ENCODE data around the gene LMAN2L.

LMAN2L gene

DNA sequence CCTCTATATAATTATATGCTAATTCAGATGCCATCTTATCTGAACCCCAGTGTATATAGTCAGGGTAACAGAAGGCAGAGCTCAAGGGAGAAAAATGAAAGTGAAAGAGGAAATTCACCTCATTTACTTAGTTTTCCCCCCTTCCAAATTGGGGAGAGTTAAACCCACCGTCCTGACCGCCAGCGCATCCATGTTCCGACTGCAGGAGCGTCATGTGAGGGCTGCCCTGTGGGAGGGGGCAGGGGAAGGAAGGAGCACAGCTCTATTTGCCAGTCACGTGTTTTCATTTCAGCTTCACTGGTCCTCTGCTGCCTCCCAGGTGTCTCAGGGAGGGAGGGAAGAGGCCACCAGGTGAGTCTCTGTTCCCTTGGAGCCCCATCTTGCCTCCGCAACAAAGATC lies 34.1 kb upstream of the LMAN2L start:
- no peak overlapping the region for H3K4me3 ChIP-seq (ENCODE audit: control insufficient read depth, low read depth, low read length)
- TF ChIP-seq, protein P1, sequence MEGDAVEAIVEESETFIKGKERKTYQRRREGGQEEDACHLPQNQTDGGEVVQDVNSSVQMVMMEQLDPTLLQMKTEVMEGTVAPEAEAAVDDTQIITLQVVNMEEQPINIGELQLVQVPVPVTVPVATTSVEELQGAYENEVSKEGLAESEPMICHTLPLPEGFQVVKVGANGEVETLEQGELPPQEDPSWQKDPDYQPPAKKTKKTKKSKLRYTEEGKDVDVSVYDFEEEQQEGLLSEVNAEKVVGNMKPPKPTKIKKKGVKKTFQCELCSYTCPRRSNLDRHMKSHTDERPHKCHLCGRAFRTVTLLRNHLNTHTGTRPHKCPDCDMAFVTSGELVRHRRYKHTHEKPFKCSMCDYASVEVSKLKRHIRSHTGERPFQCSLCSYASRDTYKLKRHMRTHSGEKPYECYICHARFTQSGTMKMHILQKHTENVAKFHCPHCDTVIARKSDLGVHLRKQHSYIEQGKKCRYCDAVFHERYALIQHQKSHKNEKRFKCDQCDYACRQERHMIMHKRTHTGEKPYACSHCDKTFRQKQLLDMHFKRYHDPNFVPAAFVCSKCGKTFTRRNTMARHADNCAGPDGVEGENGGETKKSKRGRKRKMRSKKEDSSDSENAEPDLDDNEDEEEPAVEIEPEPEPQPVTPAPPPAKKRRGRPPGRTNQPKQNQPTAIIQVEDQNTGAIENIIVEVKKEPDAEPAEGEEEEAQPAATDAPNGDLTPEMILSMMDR (IDR thresholded peaks at IDR 0.05; ENCODE audit: control insufficient read depth, insufficient read depth, low read depth, low read length, missing control alignments): no peak
- no peak for DNase-seq (ENCODE audit: low read depth)

DNA sequence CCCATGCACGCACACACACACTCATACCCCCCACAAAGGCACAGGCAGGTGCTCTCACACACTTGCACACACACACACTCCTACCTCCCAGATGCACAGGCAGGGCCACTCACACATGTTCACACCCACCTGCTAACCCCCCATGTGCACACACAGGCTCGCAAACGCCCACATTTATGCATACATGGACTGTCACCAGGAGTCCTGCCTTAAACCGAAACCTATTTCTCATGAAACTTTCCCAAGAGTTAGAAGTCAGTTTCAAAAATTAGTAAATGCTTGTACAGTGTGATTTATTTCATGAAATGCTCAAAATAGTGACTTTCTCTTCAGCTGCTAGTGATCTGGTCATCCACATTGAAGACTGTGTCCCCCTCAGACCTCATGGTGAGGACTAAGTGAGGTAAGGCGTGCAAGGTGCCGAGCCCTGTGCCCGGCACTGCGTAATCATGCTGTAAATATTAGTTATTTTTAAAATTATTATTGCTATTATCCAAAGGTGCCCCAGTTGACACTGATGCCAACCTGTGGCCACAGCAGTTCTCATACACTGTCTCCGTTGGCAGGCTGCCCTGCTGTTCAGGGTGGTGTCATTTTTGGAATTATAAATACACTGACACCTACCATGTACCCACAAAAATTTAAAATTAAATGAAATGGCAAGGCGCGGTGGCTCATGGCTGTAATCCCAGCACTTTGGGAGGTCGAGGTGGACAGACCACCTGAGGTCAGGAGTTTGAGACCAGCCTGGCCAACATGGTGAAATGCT lies 33.2 kb upstream of the LMAN2L start:
- TF ChIP-seq, protein P1 (IDR thresholded peaks at IDR 0.05; ENCODE audit: control insufficient read depth, insufficient read depth, low read depth, low read length, missing control alignments): no peak
- DNase-seq (ENCODE audit: low read depth): no peak
- no peak overlapping the region for H3K4me3 ChIP-seq (ENCODE audit: control insufficient read depth, low read depth, low read length)

DNA sequence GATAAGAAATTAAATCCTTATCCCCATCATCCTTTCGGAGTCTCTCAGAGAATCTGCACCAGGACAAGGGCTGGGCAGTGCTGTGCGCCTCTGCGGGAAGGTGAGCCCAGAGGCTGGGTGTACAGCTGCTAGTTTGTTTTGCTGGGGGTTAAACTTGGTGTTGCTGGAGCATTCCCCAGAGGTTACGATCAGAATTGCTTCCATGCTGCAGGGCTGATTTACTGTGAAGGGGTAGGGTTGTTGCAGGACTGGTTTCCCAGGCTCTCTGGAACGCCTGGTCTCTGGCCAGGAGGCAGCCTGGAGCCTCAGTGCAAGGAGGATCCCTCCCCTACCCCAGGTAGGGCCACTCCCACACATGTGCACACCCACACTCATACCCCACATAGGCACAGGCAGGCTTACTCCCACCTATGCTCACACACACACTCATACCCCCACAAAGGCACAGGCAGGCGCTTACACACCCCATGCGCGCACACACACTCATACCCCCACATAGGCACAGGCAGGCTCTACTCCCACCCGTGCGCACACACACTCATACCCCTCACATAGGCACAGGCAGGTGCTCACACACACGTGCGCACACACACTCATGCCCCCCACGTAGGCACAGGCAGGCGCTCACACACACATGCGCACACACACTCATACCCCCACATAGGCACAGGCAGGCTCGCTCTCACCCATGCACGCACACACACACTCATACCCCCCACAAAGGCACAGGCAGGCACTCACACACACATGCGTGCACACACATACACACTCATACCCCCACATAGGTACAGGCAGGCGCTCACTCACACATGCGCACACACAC lies 32.1 kb upstream of the LMAN2L start:
- no peak for DNase-seq (ENCODE audit: low read depth)
- TF ChIP-seq, protein P1 (IDR thresholded peaks at IDR 0.05; ENCODE audit: control insufficient read depth, insufficient read depth, low read depth, low read length, missing control alignments): no peak
- no peak overlapping the region for H3K4me3 ChIP-seq (ENCODE audit: control insufficient read depth, low read depth, low read length)

DNA sequence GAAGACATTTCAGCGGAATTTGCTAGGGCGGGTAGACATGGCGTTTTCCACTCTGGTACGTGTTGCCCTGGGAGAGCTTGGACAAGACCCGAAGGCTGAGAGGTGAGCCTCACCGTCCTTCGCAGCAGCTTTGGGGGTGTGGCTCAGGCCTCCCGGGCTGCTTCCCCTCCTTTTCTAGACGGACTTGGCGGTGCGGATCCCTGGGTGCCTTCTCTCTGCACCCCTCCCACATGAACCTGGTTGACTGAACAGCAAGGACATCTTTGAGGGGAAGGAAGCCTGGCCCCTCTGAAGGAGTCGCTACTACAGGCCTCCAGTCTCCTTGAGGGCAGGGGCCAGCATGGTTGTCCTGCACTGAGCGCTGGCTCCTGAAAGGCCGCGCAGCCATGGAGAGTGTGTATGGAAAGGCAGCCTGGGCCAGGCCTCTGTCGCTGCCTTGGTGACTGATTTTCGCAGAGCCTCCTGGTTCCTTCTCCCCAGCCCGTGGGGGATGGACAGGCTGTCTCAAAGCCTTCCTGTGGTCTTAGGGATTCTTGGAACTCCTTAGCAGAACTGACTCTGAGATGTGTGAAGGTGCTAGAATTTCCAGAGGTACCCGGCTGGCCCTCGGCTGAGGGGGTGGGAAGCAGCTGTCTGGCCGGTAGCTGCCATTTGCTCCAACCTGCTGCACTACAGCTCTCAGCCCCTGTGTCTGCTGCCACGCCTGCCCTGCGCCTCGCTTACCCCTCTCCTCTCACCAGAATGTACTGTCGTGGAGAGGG lies 30.8 kb upstream of the LMAN2L start:
- TF ChIP-seq, protein P1 (IDR thresholded peaks at IDR 0.05; ENCODE audit: control insufficient read depth, insufficient read depth, low read depth, low read length, missing control alignments): no peak
- H3K4me3 ChIP-seq (ENCODE audit: control insufficient read depth, low read depth, low read length): no peak overlapping the region
- no peak for DNase-seq (ENCODE audit: low read depth)

DNA sequence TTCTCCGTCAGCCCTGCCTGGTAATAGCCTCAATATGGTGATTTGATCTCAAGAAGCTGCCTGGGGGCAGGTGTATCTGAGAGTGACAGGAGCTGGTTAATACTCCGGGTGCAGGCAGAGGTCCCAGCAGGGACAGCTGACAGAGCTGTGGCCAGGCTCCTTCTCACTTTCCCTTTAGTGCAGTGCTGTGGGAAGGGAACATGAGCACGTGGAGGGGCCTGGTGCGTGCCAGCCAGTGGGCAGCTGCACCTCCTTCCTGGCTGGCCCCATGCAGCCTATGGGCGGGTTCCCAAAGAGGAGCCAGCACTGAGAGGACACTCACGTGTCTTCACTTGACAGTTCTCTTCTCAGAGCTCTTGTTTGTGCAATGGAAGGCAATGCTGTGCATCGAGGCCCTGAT lies 29.9 kb upstream of the LMAN2L start:
- no peak for DNase-seq (ENCODE audit: low read depth)
- TF ChIP-seq, protein P1 (IDR thresholded peaks at IDR 0.05; ENCODE audit: control insufficient read depth, insufficient read depth, low read depth, low read length, missing control alignments): no peak

DNA sequence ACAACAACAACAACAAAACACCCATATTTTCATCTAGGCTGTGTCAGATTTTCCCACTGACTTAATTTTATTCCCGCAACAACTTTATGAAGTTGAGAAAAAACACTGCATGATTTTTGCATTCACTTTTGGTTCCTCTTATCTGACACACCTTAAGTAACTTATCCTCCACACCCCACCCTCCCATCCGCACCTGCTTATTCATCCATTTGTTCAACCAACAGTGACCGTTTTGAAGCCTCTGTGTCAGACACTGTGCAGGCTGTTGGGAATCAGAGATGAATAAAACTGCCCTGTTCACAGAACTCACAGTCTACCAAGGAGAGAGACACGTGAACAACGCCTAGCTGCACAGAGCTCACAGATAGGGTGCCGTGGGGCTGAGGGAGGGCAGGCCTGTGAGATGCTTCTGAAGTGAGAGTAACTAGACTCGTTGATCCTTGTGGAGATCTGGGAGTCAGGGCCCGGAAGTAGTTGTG lies 28.3 kb upstream of the LMAN2L start:
- H3K4me3 ChIP-seq (ENCODE audit: control insufficient read depth, low read depth, low read length): no peak overlapping the region
- TF ChIP-seq, protein P1 (IDR thresholded peaks at IDR 0.05; ENCODE audit: control insufficient read depth, insufficient read depth, low read depth, low read length, missing control alignments): no peak
- no peak for DNase-seq (ENCODE audit: low read depth)

More for the DNA sequence above, 29.9 kb upstream of the LMAN2L start:
- no peak overlapping the region for H3K4me3 ChIP-seq (ENCODE audit: control insufficient read depth, low read depth, low read length)

All from AG09309 (cell line).